Measurements from ENCODE around the gene KRT78. TPM values are rescaled to one million over a fixed set of nuclear protein-coding genes. Genes with fewer than 3 reads are reported as not detected.

The KRT78 gene
- polyA plus RNA-seq, 3 donors: not detected

DNA sequence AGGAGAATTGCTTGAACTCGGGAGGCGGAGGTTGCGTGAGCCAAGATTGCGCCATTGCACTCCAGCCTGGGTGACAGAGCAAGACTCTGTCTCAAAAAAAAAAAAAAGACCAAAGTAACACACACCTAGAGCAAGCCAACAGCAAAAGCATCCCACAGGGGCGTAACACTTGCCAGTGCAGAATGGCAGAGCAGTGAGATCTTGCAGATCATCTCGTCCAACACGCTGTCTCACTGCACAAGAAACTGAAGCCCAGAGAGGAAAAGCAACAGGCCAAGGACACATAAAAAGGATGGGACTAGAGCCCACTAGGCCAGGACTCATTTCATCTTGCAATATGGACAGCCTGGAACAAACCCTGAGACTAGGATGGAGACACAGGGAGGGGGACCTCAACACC is 12.7 kb upstream of the KRT78 start:
- Mint-ChIP-seq H3K9me3 (no peaks in the 10 kb centered on the region), H3K27me3 (ENCODE audit: low read depth in 3 of 3) (peaks cover 3 to 5% (median 3%) of the 10 kb centered on the region in 3 donors), H3K27ac (no peak overlapping the region), H3K36me3 (no peaks in the 10 kb centered on the region), H3K4me1 (peaks cover 14% of the 10 kb centered on the region), H3K4me3 (no peak overlapping the region)
- H2AFZ ChIP-seq (ENCODE audit: insufficient read depth, low read depth, low read length, poor library complexity, severe bottlenecking): no peak overlapping the region
- 87% methylated on average over 3 of the region's 7 CpGs for WGBS (ENCODE audit: insufficient coverage)
- no peak overlapping the region for H3K4me2 ChIP-seq (replicated peaks; ENCODE audit: extremely low read depth, low read length, poor library complexity, severe bottlenecking)
- H3K27me3 ChIP-seq (ENCODE audit: control insufficient read depth in 2 of 2, insufficient read depth in 2 of 2, low read length in 2 of 2): peaks cover 0 to 2% of the 10 kb centered on the region in 2 donors
- H3K36me3 ChIP-seq (replicated peaks in 1 of 2; ENCODE audit: control insufficient read depth in 1 of 2, insufficient read depth in 2 of 2, low read length in 2 of 2): no peaks in the 10 kb centered on the region
- no peak overlapping the region for H3K27ac ChIP-seq (ENCODE audit: low read depth in 1 of 2, low read length in 2 of 2)
- H3K9ac ChIP-seq (ENCODE audit: insufficient read depth, low read length, poor library complexity, severe bottlenecking): no peak overlapping the region
- intact Hi-C loops (cut with micrococcal nuclease): no loop called here
- TF ChIP-seq, protein P1, sequence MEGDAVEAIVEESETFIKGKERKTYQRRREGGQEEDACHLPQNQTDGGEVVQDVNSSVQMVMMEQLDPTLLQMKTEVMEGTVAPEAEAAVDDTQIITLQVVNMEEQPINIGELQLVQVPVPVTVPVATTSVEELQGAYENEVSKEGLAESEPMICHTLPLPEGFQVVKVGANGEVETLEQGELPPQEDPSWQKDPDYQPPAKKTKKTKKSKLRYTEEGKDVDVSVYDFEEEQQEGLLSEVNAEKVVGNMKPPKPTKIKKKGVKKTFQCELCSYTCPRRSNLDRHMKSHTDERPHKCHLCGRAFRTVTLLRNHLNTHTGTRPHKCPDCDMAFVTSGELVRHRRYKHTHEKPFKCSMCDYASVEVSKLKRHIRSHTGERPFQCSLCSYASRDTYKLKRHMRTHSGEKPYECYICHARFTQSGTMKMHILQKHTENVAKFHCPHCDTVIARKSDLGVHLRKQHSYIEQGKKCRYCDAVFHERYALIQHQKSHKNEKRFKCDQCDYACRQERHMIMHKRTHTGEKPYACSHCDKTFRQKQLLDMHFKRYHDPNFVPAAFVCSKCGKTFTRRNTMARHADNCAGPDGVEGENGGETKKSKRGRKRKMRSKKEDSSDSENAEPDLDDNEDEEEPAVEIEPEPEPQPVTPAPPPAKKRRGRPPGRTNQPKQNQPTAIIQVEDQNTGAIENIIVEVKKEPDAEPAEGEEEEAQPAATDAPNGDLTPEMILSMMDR (IDR thresholded peaks at IDR 0.05): no peak
- H3K4me1 ChIP-seq (ENCODE audit: control insufficient read depth in 1 of 2, insufficient read depth in 2 of 2, low read length in 2 of 2): peaks cover 8 to 9% of the 10 kb centered on the region in 2 donors
- H3K4me3 ChIP-seq (replicated peaks in 1 of 3; ENCODE audit: low read depth in 2 of 3, low read length in 3 of 3): no peak overlapping the region
- H3K9me3 ChIP-seq (replicated peaks in 1 of 2; ENCODE audit: control insufficient read depth in 1 of 2, insufficient read depth in 1 of 2, low read length in 2 of 2): no peaks in the 10 kb centered on the region
- DNase-seq: no peak
- no peaks in the 10 kb centered on the region for H3K79me2 ChIP-seq (ENCODE audit: insufficient read depth, low read length)
- no peaks in the 10 kb centered on the region for H4K20me1 ChIP-seq (ENCODE audit: insufficient read depth, low read length)

DNA sequence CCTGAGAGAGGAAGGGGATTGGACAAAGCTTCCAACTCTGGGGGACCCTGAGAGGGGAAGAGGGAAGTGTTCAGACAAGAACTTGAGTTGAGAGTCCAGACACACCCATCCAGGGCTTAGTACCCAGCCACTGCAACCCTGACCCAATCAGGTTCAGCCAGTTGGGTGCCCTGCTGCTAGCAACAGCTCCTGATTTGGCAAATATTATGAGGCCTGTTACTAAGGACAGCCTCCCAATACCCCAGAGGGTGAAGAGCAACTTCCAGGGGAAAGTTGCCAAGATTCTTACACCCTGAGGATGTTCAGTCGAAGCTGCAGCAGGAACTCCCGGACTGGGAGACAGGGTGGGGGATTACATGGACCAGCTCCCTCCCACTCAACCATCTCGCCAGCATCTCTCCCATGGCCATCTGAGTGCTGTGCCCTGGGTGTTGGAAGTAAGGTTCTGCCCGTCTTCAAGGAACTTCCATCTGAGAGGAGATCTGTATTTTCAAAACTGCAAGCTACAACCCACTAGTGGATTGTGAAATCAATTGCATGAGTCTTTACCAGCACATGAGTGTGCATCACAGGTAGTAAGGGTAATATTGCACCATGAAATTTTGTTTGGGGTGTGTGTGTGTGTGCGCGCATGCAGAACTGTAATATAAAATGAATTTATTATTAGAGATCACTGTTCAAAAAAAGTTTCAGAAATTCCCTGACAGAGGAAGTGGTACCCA is 11.5 kb upstream of the KRT78 start:
- peak overlapping the region; percentile 47 to 49 for H3K4me3 Mint-ChIP-seq
- WGBS (ENCODE audit: insufficient coverage): no CpG with 5 or more reads among the region's 6 CpGs
- peak in 2 of 3 donors; percentile 55 to 61 for DNase-seq
- H3K4me3 ChIP-seq (replicated peaks in 1 of 3; ENCODE audit: low read depth in 2 of 3, low read length in 3 of 3): no peak overlapping the region
- H2AFZ ChIP-seq (ENCODE audit: insufficient read depth, low read depth, low read length, poor library complexity, severe bottlenecking): no peak overlapping the region
- peaks cover 0 to 2% of the 10 kb centered on the region in 2 donors for H3K27me3 ChIP-seq (ENCODE audit: control insufficient read depth in 2 of 2, insufficient read depth in 2 of 2, low read length in 2 of 2)
- H3K9ac ChIP-seq (ENCODE audit: insufficient read depth, low read length, poor library complexity, severe bottlenecking): no peak overlapping the region
- H3K27me3 Mint-ChIP-seq (ENCODE audit: low read depth in 3 of 3): peaks cover 3 to 7% (median 7%) of the 10 kb centered on the region in 3 donors
- H3K4me1 Mint-ChIP-seq: peaks cover 14% of the 10 kb centered on the region
- peak overlapping the region in 4 of 7 donors; percentile 6 to 76 (median 34) for H3K27ac Mint-ChIP-seq
- H3K79me2 ChIP-seq (ENCODE audit: insufficient read depth, low read length): no peaks in the 10 kb centered on the region
- peaks cover 8 to 9% of the 10 kb centered on the region in 2 donors for H3K4me1 ChIP-seq (ENCODE audit: control insufficient read depth in 1 of 2, insufficient read depth in 2 of 2, low read length in 2 of 2)
- TF ChIP-seq, protein P1 (IDR thresholded peaks at IDR 0.05): no peak
- no peaks in the 10 kb centered on the region for H3K9me3 Mint-ChIP-seq
- no peaks in the 10 kb centered on the region for H3K36me3 ChIP-seq (replicated peaks in 1 of 2; ENCODE audit: control insufficient read depth in 1 of 2, insufficient read depth in 2 of 2, low read length in 2 of 2)
- no peaks in the 10 kb centered on the region for H3K36me3 Mint-ChIP-seq
- H4K20me1 ChIP-seq (ENCODE audit: insufficient read depth, low read length): no peaks in the 10 kb centered on the region
- no peaks in the 10 kb centered on the region for H3K9me3 ChIP-seq (replicated peaks in 1 of 2; ENCODE audit: control insufficient read depth in 1 of 2, insufficient read depth in 1 of 2, low read length in 2 of 2)
- H3K27ac ChIP-seq (ENCODE audit: low read depth in 1 of 2, low read length in 2 of 2): peak overlapping the region in 1 of 2 donors; percentile 27
- H3K4me2 ChIP-seq (replicated peaks; ENCODE audit: extremely low read depth, low read length, poor library complexity, severe bottlenecking): no peak overlapping the region
- intact Hi-C loops (cut with micrococcal nuclease): no loop called here

Measured in CD14-positive monocyte (primary cell).